GM12864 (cell line): Measurements from ENCODE around the gene EXOC1L.

Experiments
- DNase-seq: peaks from one replicate; pipeline ENCODE4 v3.0.0-alpha.2; 2011; ENCODE audit warnings: low read depth
- H3K4me3 ChIP-seq: 2 replicates; pipeline ENCODE4 v1.5.1; 2011; ENCODE audit warnings: mild to moderate bottlenecking, low read depth, low read length, control low read depth
- CTCF ChIP-seq: IDR thresholded peaks from 2 replicates; pipeline ENCODE4 v1.5.1; 2011; ENCODE audit warnings: low read depth, mild to moderate bottlenecking, moderate library complexity, low read length, control low read depth, inconsistent platforms; ENCODE audit errors: missing control alignments

The EXOC1L gene

GRCh38 chr4:55849724-55850123, 30.1 kb downstream of the EXOC1L start:
- no peak for TF ChIP-seq CTCF
- no peak overlapping the region for H3K4me3 ChIP-seq
- DNase-seq = no peak

DNA sequence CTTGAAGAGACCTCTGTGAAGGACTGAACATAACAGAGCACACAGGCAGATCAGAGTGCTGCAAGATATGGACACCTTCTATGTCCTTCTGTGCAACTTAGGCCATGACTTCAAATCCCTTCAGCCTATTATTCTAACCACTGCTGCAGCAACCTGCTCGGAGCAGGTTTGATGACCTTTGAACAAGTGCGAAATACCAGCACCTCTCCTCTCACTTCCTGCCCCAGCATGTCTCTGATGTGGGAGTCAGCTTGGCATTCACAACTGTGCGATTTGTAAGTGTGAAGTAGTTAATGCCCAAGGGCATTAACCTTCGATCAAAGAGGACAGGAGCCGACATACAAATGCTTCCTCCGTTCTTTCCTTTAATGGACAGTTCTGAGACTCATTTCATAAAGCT, 32.3 kb downstream of the EXOC1L start:
- DNase-seq = no peak
- H3K4me3 ChIP-seq = no peak overlapping the region
- no peak for TF ChIP-seq CTCF

GRCh38 chr4:55853484-55854046, 34.0 kb downstream of the EXOC1L start, which contains the start of gene EXOC1:
Gene EXOC1 (plus strand): TSS chr4:55853648. CDS start chr4:55858324, 4,676 bp downstream.
- TF ChIP-seq CTCF = no peak
- peak; percentile 88 for DNase-seq

DNA sequence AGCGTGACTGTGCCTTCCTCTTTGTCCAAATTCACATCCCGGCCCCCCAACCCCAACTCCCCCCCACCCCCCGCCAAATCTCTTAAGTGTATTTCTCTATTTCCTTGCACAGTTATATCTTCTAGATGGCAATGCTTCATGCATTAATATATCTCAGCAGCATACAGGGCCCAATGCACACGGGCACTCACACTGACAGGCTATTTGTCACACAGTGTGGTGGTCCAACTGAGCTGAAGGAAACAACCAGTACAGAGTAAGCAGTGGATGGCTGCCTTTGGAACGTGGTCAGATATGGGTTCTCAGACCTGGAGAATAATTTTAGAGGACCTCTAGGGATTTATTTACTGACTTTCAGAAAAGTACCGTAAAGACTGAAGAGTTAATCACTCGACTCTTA, 34.5 kb downstream of the EXOC1L start:
- H3K4me3 ChIP-seq = peak overlapping the region; percentile 100
- DNase-seq = no peak
- no peak for TF ChIP-seq CTCF

More at GRCh38 chr4:55853484-55854046, 34.0 kb downstream of the EXOC1L start, which contains the start of gene EXOC1:
- peak within 1 kb of the TSS; percentile 100 for H3K4me3 ChIP-seq

DNA sequence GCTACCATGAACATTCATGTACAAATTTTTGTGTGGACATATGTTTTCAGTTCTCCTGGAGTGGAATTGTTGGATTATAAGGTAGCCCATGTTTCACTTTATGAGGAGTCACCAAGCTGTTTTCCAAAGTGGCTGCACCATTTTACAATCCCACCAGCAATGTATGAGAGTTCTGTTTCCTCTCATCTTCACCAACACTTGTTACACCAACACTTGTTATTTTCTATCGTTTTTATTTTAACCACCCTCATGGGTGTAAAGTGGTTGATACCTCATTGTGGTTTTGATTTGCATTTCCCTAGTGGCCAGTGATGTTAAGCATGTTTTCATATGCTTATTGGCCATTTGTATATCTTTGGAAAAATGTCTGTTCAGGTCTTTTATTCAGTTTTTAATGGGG, 38.0 kb downstream of the EXOC1L start:
- no peak for TF ChIP-seq CTCF
- DNase-seq = no peak
- no peak overlapping the region for H3K4me3 ChIP-seq

- no peak overlapping the region for H3K4me3 ChIP-seq
- no peak for DNase-seq
- TF ChIP-seq CTCF = no peak
Measured at GRCh38 chr4:55859711-55860110, 40.1 kb downstream of the EXOC1L start.

DNA sequence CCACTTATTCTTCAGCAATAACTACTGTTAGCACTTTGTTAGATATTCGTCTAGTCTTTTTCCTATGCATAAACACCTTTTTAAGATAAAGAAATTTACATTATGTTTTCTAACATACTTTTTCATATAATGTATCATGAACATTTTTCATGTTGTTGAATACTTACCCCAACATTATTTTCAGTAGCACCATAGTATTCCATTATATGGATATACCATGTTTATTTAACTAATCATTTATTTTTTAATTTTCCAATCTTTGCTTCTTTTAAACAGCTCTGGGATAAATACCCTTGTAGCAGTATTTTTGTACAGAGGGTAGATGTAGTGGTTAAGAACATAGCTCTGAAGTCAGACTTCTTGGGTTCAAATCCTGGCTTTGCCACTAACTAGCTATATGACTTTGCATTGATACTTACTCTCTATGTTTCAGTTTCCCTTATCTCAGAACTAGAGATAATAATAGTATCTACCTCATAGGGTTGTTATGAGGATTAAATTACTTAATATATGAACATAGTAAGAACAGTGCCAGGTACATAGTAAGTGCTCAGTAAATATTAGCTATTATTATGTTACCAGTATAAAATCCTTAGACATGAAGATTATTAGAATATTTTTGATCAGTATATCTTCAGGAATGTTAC, 45.1 kb downstream of the EXOC1L start:
- no peak for DNase-seq
- no peak for TF ChIP-seq CTCF
- no peak overlapping the region for H3K4me3 ChIP-seq
